Measurements from ENCODE around the gene NUDT4. TPM values are rescaled to one million over a fixed set of nuclear protein-coding genes. Genes with fewer than 3 reads are reported as not detected.
A peak's percentile ranks its signal among the peaks of the same experiment; 100 is the strongest.

NUDT4 gene
- total and polyA plus RNA-seq, 2 of the 13 experiments (the other 11 are each of a cell fraction or from before 2014, with no cell fraction given) = 37.3 to 70.1 TPM

GRCh38 chr12:93442411-93443340, 65.0 kb downstream of the NUDT4 start (continued):
- TF ChIP-seq ZNF18 (CRISPR knock-in tag; IDR thresholded peaks at IDR 0.05; ENCODE audit: insufficient replicate concordance) (no peak), REL (CRISPR knock-in tag; conservative IDR thresholded peaks at IDR 0.05) (0 out of 2 replicates have a peak, but pooled peaks have one; percentile 7), TAF1 (CRISPR knock-in tag; IDR thresholded peaks at IDR 0.05) (no peak), ZNF275 (CRISPR knock-in tag; IDR thresholded peaks at IDR 0.05; ENCODE audit: borderline replicate concordance) (peak; percentile 21; the same call in 1 of the 2 replicates), PATZ1 (CRISPR knock-in tag; IDR thresholded peaks at IDR 0.05) (no peak), MTERF4 (CRISPR knock-in tag; IDR thresholded peaks at IDR 0.05) (no peak), ZNF550 (CRISPR knock-in tag; IDR thresholded peaks at IDR 0.05; ENCODE audit: borderline replicate concordance) (no peak), SP1 (IDR thresholded peaks at IDR 0.05) (no peak), SP1 (CRISPR knock-in tag; IDR thresholded peaks at IDR 0.05) (no peak), DNMT3B (CRISPR knock-in tag; conservative IDR thresholded peaks at IDR 0.05) (no peak), JUN (CRISPR knock-in tag; IDR thresholded peaks at IDR 0.05) (0 out of 2 replicates have a peak, but pooled peaks have one; percentile 6), MYPOP (CRISPR knock-in tag; IDR thresholded peaks at IDR 0.05) (no peak), FOSL1 (CRISPR knock-in tag; IDR thresholded peaks at IDR 0.05; ENCODE audit: borderline replicate concordance) (no peak), ZNF12 (CRISPR knock-in tag; IDR thresholded peaks at IDR 0.05) (no peak), ZBTB39 (CRISPR knock-in tag; IDR thresholded peaks at IDR 0.05) (peak; percentile 27; the same call in 1 of the 2 replicates), ZFP1 (CRISPR knock-in tag; IDR thresholded peaks at IDR 0.05) (no peak), SIX4 (CRISPR knock-in tag; IDR thresholded peaks at IDR 0.05) (no peak), CREBL2 (CRISPR knock-in tag; IDR thresholded peaks at IDR 0.05; ENCODE audit: borderline replicate concordance) (no peak)

All from HepG2 (cell line).